Activated naive CD8-positive, alpha-beta T cell treated with anti-CD3 and anti-CD28 coated beads for 36 hours (primary cell): ENCODE measurements around the gene GDPD5. TPM values are rescaled to one million over a fixed set of nuclear protein-coding genes. Genes with fewer than 3 reads are reported as not detected.

Experiments
- DNase-seq: peaks from one replicate; pipeline ENCODE4 v3.0.0; 2021
- H3K27ac Mint-ChIP-seq: one replicate; pipeline ENCODE4 v1.8.0; 2022; ENCODE audit warnings: mild to moderate bottlenecking, moderate library complexity, mixed read lengths
- H3K27me3 Mint-ChIP-seq: one replicate; pipeline ENCODE4 v1.8.0; 2022; ENCODE audit warnings: mild to moderate bottlenecking, mixed read lengths
- H3K36me3 Mint-ChIP-seq: one replicate; pipeline ENCODE4 v1.8.0; 2021; ENCODE audit warnings: mild to moderate bottlenecking, mixed read lengths
- H3K4me1 Mint-ChIP-seq: one replicate; pipeline ENCODE4 v1.8.0; 2021; ENCODE audit warnings: mixed read lengths
- H3K4me3 Mint-ChIP-seq: one replicate; pipeline ENCODE4 v1.8.0; 2022; ENCODE audit warnings: mild to moderate bottlenecking, moderate library complexity, mixed read lengths
- H3K9me3 Mint-ChIP-seq: one replicate; pipeline ENCODE4 v1.8.0; 2022; ENCODE audit warnings: mixed read lengths
- total RNA-seq, 2 experiments: library from RNA; stranded (reverse); gene quantifications; one replicate each; pipeline ENCODE4 v1.2.3, GENCODE V29; 2021

GDPD5 gene
- total RNA-seq, 2 experiments from 2014 or later, result 5.9 to 6.6 TPM

- H3K27me3 Mint-ChIP-seq, result no peaks in the 10 kb centered on the region
- H3K4me1 Mint-ChIP-seq, result peaks cover 5% of the 10 kb centered on the region
- H3K4me3 Mint-ChIP-seq, result no peak overlapping the region
- H3K36me3 Mint-ChIP-seq, result no peaks in the 10 kb centered on the region
- DNase-seq, result no peak
- no peak overlapping the region for H3K27ac Mint-ChIP-seq
- H3K9me3 Mint-ChIP-seq, result no peaks in the 10 kb centered on the region
Observed at GRCh38 chr11:75516886-75517285, 8.9 kb downstream of the GDPD5 start.

GRCh38 chr11:75516140-75516539 lies 9.6 kb downstream of the GDPD5 start:
- Mint-ChIP-seq H3K36me3 (no peaks in the 10 kb centered on the region), H3K27me3 (no peaks in the 10 kb centered on the region), H3K4me1 (peaks cover 5% of the 10 kb centered on the region), H3K9me3 (no peaks in the 10 kb centered on the region), H3K4me3 (no peak overlapping the region), H3K27ac (no peak overlapping the region)
- DNase-seq, result no peak

GRCh38 chr11:75514596-75514995 lies 11.1 kb downstream of the GDPD5 start:
- Mint-ChIP-seq H3K4me3 (no peak overlapping the region), H3K27ac (no peak overlapping the region), H3K9me3 (no peaks in the 10 kb centered on the region), H3K36me3 (no peaks in the 10 kb centered on the region), H3K4me1 (peaks cover 5% of the 10 kb centered on the region), H3K27me3 (no peaks in the 10 kb centered on the region)
- no peak for DNase-seq

GRCh38 chr11:75513250-75513649 lies 12.5 kb downstream of the GDPD5 start:
- Mint-ChIP-seq H3K4me3 (no peak overlapping the region), H3K9me3 (no peaks in the 10 kb centered on the region), H3K27me3 (no peaks in the 10 kb centered on the region), H3K27ac (no peak overlapping the region), H3K4me1 (peaks cover 7% of the 10 kb centered on the region), H3K36me3 (no peaks in the 10 kb centered on the region)
- no peak for DNase-seq

GRCh38 chr11:75510723-75511019 lies 15.1 kb downstream of the GDPD5 start:
- H3K9me3 Mint-ChIP-seq, result no peaks in the 10 kb centered on the region
- peak overlapping the region; percentile 13 for H3K27ac Mint-ChIP-seq
- no peaks in the 10 kb centered on the region for H3K36me3 Mint-ChIP-seq
- H3K27me3 Mint-ChIP-seq, result no peaks in the 10 kb centered on the region
- peaks cover 6% of the 10 kb centered on the region for H3K4me1 Mint-ChIP-seq
- H3K4me3 Mint-ChIP-seq, result no peak overlapping the region
- DNase-seq, result no peak

- H3K27me3 Mint-ChIP-seq, result no peaks in the 10 kb centered on the region
- H3K36me3 Mint-ChIP-seq, result no peaks in the 10 kb centered on the region
- H3K27ac Mint-ChIP-seq, result no peak overlapping the region
- no peak for DNase-seq
- H3K4me3 Mint-ChIP-seq, result no peak overlapping the region
- peaks cover 6% of the 10 kb centered on the region for H3K4me1 Mint-ChIP-seq
- H3K9me3 Mint-ChIP-seq, result no peaks in the 10 kb centered on the region
Observed at GRCh38 chr11:75510004-75510722, 15.6 kb downstream of the GDPD5 start.

- Mint-ChIP-seq H3K9me3 (no peaks in the 10 kb centered on the region), H3K4me1 (peaks cover 6% of the 10 kb centered on the region), H3K27me3 (no peaks in the 10 kb centered on the region), H3K27ac (no peak overlapping the region), H3K36me3 (no peaks in the 10 kb centered on the region), H3K4me3 (no peak overlapping the region)
- no peak for DNase-seq
Observed at GRCh38 chr11:75509020-75509720, 16.6 kb downstream of the GDPD5 start.

GRCh38 chr11:75508051-75508561 lies 17.6 kb downstream of the GDPD5 start:
- Mint-ChIP-seq H3K27me3 (no peaks in the 10 kb centered on the region), H3K4me1 (peaks cover 6% of the 10 kb centered on the region), H3K36me3 (no peaks in the 10 kb centered on the region), H3K4me3 (no peak overlapping the region), H3K27ac (no peak overlapping the region), H3K9me3 (no peaks in the 10 kb centered on the region)
- DNase-seq, result no peak

GRCh38 chr11:75507571-75507970 lies 18.2 kb downstream of the GDPD5 start:
- H3K4me3 Mint-ChIP-seq, result no peak overlapping the region
- peaks cover 6% of the 10 kb centered on the region for H3K4me1 Mint-ChIP-seq
- H3K27ac Mint-ChIP-seq, result no peak overlapping the region
- DNase-seq, result no peak
- no peaks in the 10 kb centered on the region for H3K27me3 Mint-ChIP-seq
- H3K9me3 Mint-ChIP-seq, result no peaks in the 10 kb centered on the region
- no peaks in the 10 kb centered on the region for H3K36me3 Mint-ChIP-seq

GRCh38 chr11:75506827-75507226 lies 18.9 kb downstream of the GDPD5 start:
- no peak for DNase-seq
- Mint-ChIP-seq H3K4me1 (peaks cover 6% of the 10 kb centered on the region), H3K9me3 (no peaks in the 10 kb centered on the region), H3K36me3 (no peaks in the 10 kb centered on the region), H3K27ac (no peak overlapping the region), H3K27me3 (no peaks in the 10 kb centered on the region), H3K4me3 (no peak overlapping the region)

GRCh38 chr11:75505916-75506692 lies 19.6 kb downstream of the GDPD5 start:
- no peak for DNase-seq
- Mint-ChIP-seq H3K4me3 (no peak overlapping the region), H3K27ac (no peak overlapping the region), H3K27me3 (no peaks in the 10 kb centered on the region), H3K4me1 (peaks cover 6% of the 10 kb centered on the region), H3K9me3 (no peaks in the 10 kb centered on the region), H3K36me3 (no peaks in the 10 kb centered on the region)

GRCh38 chr11:75504501-75504900 lies 21.2 kb downstream of the GDPD5 start:
- Mint-ChIP-seq H3K36me3 (no peaks in the 10 kb centered on the region), H3K9me3 (no peaks in the 10 kb centered on the region), H3K27ac (no peak overlapping the region), H3K4me3 (no peak overlapping the region), H3K27me3 (no peaks in the 10 kb centered on the region), H3K4me1 (peaks cover 6% of the 10 kb centered on the region)
- DNase-seq, result no peak

- Mint-ChIP-seq H3K4me3 (no peak overlapping the region), H3K27me3 (no peaks in the 10 kb centered on the region), H3K9me3 (no peaks in the 10 kb centered on the region), H3K27ac (no peak overlapping the region), H3K4me1 (peaks cover 6% of the 10 kb centered on the region), H3K36me3 (no peaks in the 10 kb centered on the region)
- no peak for DNase-seq
Observed at GRCh38 chr11:75503531-75504099, 22.1 kb downstream of the GDPD5 start.

GRCh38 chr11:75502138-75502537 lies 23.6 kb downstream of the GDPD5 start:
- Mint-ChIP-seq H3K27ac (no peak overlapping the region), H3K4me3 (no peak overlapping the region), H3K27me3 (no peaks in the 10 kb centered on the region), H3K4me1 (peaks cover 2% of the 10 kb centered on the region), H3K9me3 (no peaks in the 10 kb centered on the region), H3K36me3 (no peaks in the 10 kb centered on the region)
- no peak for DNase-seq

- Mint-ChIP-seq H3K36me3 (no peaks in the 10 kb centered on the region), H3K9me3 (no peaks in the 10 kb centered on the region), H3K4me3 (no peak overlapping the region), H3K27ac (no peak overlapping the region), H3K27me3 (no peaks in the 10 kb centered on the region), H3K4me1 (peaks cover 2% of the 10 kb centered on the region)
- no peak for DNase-seq
Observed at GRCh38 chr11:75500742-75501141, 25.0 kb downstream of the GDPD5 start.
